HG03460 (cell line): ENCODE results near the gene SAMD4A.
"Not testable (repeated sequence)": the region's sequence is repeated elsewhere in the genome, so short reads cannot be mapped to it uniquely, and the experiment has no call there.

ENCODE experiments used
- ATAC-seq: cut with Tn5 transposase; IDR thresholded peaks from one replicate; pipeline ENCODE4 v1.9.1; 2021; ENCODE audit not compliant: unreplicated experiment

SAMD4A gene

DNA sequence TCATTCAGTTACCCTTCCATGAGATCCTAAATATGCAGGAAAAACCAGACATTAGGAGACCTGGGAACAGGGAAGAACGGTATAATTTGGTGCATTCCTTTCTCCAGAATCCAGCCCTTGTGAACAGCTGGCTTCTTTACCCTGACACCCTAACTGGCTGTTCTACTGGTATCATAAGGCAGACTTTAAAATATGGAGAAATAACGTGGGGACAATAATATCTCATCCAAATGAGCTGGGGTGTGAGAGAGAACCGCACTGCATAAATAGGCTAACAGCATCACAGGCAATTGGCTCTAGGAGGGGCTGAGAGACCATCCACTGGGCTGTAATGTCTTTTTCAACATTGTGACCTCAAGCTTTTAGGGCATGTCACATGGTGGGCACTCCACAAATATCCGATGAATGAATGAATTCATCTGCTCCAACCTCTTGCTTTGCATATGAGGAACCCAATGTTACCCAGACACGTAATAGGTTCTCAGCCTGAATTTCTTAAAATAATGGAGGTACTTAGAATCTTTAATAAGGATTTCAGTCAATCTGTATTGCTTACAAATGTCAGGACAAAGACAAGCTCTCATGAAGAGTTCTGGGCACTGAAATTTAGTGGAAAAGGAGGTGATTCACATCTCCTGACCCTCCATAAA is 157.9 kb downstream of the SAMD4A start:
- no peak for ATAC-seq

DNA sequence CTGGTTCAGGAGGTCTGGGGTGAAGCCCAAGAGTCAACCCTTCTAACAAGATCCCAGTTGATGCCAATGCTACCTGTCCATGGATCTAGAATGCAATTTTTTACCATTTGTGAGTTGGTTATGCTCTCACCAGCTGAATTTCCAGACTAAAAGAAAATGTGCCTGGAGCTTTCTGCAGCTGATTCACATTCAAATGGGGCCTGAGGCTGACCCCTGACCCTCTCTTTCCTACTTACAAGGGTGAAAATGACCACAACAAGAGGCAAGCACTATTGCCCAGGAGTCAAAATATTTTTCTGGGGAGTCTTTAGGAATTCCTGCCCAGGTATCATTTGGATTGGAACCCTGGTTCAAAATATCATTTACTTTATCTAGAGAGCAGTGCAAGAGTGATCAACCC is 159.1 kb downstream of the SAMD4A start:
- no peak for ATAC-seq

DNA sequence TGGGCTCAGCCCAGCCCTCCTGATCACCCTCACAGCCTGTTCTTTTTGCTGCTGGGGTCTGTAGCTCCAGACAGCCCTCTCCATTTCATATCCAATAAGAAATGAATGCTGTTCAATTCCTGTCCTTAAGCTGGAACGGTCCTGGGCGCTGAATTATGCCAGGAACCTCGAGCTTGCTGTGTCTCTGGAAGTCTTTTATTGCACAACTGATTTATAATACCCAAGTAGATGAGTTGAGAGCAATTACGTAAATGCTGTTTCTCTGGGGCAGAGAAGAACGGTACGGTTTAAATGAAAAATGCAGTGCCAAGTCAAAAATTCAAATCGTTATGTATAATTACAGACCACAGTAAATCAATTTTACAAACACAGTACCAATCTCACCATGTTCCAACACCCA is 161.0 kb downstream of the SAMD4A start:
- no peak for ATAC-seq

DNA sequence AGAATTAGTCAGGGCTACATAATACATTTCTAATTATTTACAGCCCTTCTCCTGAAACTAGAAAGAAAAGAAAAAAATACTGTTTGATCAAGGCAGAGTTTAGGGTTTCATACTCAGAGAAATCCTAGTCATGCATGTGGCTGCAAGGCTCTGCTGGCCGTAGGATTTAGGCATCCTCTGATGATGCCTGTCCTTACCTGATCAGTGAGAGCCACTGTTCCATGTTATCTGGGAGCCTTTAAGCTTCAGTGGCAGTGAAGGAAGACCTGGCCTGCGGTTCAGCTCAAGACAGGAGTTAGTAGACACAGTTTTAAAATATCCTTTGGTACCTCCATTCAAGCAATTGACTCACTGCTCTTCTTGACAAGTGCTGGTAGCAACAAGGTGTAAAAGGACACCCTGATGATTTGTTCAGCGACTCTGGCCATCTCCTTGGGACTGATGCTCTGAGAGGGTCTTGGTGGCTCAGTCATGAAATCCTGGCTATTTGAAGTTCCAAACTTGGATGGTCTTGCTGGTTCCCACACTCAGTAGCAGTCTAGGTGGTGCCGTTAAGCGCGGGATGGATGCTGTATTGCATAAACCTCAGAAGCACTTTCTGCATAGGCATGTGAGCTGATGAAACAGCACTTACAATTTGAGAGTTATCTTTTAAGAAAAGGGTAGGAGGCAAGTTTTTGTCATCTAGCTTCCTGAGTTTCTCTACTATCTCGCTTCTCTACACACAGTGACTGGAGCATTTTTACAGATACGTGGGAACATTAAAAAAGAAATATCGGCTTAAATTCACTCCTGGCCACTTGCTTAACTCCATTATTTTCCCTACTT is 162.0 kb downstream of the SAMD4A start:
- ATAC-seq: no peak

GRCh38 chr14:54730156-54730961 is 163.4 kb downstream of the SAMD4A start:
- peak; percentile 94 for ATAC-seq

- no peak for ATAC-seq
Measured at GRCh38 chr14:54734966-54735365, 168.0 kb downstream of the SAMD4A start.

DNA sequence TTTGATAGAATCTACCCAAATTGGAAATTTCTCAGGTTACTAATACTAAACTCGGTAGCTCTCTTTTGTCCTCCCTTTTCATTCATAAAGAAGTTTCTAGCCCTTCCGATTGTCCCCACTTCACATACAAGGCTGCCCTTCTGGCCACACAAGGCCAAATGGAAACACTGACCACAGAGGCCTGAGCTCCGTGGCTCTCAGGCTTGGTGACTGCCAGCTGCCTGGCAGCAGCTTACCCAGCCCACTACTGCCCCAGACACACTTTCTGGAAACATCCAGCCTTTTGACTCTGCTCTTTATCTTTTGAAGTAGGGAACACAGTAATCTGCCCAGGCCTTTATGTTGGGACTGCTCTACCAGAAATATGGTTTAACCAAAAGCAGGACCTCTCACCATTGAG is 168.5 kb downstream of the SAMD4A start:
- ATAC-seq: no peak

DNA sequence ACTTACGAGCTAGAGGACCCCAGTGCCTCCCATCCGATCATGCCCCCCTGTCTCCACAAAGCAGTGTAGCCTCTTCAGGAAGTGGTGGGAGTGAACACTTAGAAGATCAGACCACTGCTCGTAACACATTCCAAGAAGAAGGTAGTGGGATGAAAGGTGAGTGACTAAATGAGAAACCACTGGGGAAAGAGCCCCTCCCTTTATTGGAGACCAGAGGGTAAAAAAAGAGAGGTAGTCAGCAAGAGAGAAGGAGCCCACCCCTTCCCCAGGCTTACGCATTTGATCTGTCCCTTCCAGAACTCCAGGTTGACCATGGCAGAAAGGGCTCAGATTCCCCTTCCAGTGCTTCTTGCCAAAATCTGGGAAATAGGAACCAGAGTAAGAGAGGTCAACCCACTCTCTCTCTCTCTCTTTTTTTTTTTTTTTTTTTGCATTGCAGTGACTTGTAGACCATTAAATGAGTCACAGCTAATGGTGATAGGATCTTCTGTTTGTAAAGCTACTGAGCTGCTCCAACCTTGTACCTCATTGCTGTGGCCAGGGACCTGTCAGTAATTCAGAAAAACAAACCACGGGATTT is 170.3 kb downstream of the SAMD4A start:
- no peak for ATAC-seq

DNA sequence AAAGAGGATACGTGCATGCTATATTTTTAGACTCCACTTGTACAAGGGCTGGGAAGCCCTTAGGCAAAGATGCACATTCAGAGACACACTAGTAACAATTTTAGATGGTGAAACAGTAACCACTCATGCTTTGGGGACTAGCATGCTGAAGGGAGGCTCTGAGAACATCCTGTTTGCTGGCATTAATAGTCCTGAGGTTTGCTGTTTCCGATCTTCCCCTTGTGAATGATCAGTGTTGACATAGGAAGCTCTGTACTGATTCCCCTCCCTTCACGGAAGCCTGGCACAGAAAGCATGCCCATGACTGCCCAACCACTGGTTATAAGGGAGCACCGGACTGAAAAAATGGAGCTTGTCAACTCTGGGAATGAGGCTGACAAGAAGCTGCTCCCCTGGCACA is 171.1 kb downstream of the SAMD4A start:
- no peak for ATAC-seq

DNA sequence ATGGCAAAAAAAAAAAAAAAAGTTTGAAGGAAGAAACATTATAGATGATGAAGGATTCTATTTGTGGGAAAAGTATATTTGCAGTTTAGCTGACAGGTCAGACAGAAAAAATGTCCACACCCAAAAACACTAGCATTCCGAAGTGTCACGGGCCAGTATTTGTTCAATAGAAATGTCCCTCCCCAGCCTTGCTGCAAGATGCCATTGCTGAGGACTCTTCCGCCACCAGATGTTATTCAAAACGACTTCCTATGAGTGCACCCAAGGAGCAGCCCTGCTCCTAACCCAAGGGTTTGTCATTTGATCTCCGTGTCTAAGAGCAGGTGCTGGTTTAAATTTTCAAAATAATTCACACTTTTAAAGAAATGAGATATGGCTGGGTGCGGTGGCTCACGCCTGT is 172.6 kb downstream of the SAMD4A start:
- no peak for ATAC-seq

- ATAC-seq: no peak
Measured at GRCh38 chr14:54742492-54743350, 175.8 kb downstream of the SAMD4A start.

GRCh38 chr14:54743382-54743781 is 176.5 kb downstream of the SAMD4A start:
- ATAC-seq: no peak

GRCh38 chr14:54746019-54746418 is 179.1 kb downstream of the SAMD4A start:
- no peak for ATAC-seq

GRCh38 chr14:54747616-54748015 is 180.7 kb downstream of the SAMD4A start:
- ATAC-seq: no peak

GRCh38 chr14:54749180-54749579 is 182.3 kb downstream of the SAMD4A start:
- ATAC-seq: no peak

DNA sequence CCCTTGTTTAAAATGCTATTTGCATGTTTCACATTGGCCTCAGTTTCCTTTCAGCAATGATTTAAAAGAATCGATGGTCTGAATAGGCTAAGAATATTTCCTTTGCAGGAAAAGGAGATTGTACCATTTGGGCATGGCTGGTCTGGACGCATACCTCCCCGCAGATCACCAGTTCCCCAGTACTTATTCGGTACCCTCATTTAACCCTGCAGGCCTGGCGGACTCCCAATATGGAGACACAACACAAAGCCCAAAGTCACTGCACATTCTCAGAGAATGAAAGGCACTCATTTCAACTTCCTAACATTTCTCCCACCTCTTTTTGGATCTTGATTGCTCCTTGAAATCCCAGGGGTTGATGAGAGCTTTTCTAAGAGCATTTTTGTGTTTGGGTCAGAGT is 182.8 kb downstream of the SAMD4A start:
- ATAC-seq: no peak

DNA sequence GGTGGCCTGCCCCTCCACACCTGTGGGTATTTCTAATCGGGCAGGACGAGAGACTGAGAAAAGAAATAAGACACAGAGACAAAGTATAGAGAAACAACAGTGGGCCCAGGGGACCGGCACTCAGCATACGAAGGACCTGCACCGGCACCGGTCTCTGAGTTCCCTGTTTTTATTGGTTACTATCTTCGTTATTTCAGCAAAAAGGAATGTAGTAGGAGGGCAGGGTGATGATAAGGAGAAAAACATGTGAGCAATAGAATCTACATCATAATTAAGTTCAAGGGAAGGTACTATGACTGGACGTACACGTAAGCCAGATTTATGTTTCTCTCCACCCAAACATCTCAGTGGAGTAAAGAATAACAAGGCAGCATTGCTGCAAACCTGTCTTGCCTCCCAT is 185.7 kb downstream of the SAMD4A start:
- ATAC-seq: not testable (repeated sequence)

GRCh38 chr14:54753396-54753795 is 186.5 kb downstream of the SAMD4A start:
- ATAC-seq: not testable (repeated sequence)

- ATAC-seq: no peak
Measured at GRCh38 chr14:54754116-54754622, 187.2 kb downstream of the SAMD4A start.
